OCI-LY3 (cell line): ENCODE results near the gene CAPZB.

ENCODE experiments used
- CTCF ChIP-seq: fragments of 200-600, 300-600 bp; sonication (generic); IDR thresholded peaks from 2 replicates; pipeline ENCODE4 v1.5.1; 2014; ENCODE audit warnings: antibody characterized with exemption, low read length, low read depth
- EZH2phosphoT487 ChIP-seq: fragments of 200-600 bp; shearing (Covaris generic); IDR thresholded peaks from 2 replicates; pipeline ENCODE4 v1.6.1; 2018; ENCODE audit warnings: antibody characterized with exemption, mixed run types, low read depth

GRCh38 chr1:19421365-19421764 lies 64.0 kb downstream of the CAPZB start:
- no peak for TF ChIP-seq CTCF
- TF ChIP-seq EZH2phosphoT487: no peak
